Measurements from ENCODE around the gene SPTBN5.

The SPTBN5 gene

DNA sequence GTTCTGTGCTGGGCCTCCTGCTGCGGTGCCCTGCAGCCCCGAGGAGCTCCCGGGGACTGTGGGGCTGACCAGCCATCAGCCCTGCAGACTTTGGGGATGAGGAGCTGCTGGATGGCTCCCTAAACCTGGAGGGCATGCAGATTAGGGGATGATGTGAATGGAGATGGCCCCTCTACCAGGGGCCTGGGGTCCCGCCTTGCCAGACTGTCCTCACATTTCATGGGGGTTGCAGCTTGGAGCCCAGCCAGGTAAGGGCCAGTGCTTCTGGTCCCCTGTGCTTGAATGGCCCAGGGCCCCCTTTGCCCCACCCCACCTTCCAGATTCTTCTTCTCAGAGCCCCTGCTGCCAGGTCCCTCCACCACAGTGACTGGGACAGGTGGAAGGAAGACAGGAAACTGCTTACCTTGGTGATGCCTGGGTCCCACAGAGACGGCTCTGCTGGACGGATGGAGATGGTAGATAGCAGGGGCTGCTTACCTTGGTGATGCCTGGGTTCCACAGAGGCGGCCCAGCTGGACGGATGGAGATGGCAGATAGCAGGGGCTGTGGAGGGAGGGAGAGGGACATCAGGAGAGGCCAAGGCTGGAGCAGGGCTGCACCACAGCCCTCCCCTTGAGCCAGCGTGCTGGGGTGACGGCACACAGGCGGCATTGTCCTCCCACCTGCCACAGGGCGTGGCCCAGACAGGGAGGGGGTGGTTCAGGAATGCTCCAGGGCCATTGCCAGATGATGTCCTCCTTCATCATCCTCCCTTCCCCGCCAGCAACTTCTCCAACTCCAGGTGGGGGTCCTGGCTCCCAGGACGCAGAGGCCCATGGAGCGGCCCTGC is at the start of gene SPTBN5:
TSS of gene SPTBN5 (minus strand) at position 632 of the 829 bp plus-strand sequence. CDS start at position 76, 556 bp downstream.
- no peak for DNase-seq

DNA sequence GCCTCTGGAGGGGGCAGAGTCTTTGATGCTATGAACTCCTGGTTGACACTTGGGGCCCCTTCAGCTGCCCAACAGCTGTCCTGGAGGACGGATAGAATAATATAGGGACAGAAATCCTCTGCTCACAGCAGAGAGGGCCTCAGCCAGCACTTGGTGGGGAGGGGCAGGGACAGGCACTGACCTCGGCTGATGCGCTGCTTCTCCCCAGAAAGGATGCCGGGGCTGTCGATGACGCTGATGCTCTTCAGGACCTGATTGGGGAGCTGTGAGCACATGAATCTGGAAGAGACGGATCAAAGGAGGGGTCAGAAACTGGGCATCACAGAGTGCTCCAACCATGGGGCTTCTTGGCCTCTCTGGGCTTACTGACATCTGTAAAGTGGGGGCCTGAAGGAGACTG is 49.0 kb upstream of the SPTBN5 start:
- DNase-seq = no peak

DNA sequence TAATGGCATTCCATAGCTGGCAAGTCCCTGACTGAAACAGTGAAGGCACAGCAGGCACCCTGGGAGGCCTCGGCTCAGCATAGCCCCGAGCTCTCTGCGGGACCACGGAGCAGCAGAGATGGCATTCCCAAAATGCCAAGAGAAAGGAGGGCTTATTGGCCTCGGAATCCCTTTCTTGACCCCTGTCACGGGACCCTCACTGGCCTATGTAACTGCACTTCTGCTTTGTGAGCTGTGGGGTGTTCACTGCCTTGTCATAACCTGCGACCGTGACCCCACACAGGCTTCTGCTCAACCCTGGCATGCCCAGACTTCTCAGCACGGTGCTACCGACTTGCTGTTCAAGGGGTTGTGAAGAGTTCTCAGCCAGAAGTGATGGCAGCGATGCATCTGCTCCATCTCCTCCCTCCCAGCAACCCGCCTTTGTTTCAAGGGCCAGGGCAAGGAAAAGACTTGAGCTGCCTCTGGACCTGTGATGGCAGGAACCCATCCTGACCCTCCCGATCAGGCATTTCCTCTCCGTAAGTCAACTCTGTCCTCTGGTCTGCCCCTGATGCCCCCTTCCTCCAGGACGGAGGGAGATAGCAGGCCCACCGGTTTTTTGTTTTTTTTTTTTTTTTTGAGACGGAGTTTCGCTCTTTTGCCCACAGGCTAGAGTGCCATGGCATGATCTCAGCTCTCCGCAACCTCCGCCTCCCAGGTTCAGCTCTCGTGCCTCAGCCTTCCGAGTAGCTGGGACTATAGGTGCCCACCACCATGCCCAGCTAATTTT is 48.0 kb upstream of the SPTBN5 start:
- no peak for DNase-seq

DNA sequence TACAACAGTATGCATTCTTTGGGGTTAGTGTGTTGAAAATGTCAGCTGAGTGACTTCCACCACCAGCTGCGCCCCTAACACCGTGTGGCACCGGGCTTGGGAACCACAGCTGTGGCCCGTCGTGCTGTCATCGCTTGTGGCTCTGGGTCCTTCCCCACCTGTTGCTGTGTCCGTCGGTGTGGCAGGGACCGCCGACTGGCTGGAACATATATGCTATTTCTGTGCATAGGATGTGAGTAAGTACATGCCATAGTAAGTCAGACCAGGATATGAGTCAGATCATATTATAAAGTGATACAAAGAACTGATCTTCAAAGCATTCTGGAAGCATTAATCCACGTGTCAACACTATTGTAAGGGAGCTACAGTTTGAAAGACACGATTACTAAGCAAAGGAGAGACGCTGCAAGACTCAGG is 46.6 kb upstream of the SPTBN5 start:
- DNase-seq = no peak

DNA sequence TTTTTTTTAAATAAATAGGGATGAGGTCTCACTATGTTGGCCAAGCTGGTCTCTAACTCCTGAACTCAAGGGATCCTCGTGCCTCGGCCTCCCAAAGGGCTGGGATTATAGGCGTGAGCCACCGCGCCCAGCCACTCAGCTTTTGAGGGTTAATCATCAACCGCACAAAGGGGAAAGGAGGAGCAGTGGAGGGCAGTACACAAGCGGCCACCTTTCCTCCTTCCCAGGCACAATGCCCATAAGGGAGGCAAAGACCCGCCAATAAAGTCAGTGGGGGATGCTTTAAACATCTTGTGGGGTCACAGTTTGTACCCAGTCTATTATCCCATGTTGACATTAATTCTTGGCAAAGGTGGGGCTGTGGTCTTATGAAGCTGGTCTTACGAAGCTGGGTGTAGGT is 46.1 kb upstream of the SPTBN5 start:
- no peak for DNase-seq

DNA sequence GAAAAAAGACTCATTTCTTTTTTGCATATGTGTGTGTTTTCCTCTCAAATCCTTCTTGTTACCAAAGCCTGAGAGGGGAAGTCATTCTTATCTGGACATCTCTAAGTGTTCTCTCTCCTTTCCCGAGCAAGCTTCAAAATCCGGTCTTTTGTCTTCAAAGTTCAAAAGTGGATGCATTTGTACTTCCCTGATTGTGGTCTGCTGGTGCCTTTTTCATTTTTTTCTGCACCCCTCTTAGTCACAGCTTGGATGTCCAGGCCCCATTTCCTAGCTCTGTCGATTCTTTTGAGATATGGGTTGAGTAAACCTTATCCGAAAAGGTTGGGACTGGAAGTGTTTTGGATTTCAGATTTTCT is 43.7 kb upstream of the SPTBN5 start:
- DNase-seq = no peak

DNA sequence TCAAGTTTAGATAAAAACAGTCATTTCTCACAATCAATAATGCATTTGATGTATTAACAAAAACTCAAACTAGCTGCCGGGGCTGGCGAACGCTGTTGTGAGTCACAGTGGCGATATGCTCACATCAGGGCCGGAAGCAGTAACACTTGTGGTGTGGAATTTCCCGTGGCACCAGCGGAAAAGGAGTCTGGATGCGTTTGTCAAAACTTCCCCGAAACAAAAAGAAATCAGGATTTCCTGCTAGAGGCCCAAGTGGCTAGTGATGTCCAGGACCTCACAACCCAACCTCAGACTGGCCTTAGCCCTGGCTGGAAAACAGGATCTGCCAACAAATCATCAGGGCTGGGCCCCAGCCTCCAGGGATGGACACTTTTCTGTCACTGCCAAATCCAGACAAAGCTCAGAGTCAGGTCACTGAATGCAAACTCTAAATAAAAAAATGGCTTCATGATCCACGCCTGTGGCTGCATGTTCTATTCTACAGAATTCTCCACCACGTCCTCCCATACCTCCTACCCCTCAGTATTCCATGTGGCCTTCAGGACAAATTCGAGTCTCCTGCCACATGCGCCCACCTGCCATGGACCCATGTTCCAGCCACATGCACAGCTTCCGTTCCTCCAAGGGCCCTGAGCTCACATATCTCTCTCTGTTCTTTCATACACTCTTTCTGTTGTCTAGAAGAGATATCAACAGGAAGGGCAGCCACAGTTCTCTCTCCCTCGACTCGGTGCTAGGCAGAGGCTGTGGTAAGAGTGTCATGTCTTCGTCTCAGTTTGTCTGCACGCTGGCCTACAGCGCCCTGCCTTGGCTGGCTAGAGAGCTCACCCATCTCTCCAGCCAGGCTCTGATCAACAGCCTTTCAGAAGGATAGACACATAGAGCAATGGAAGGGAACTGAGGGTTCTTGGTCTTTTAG is 43.1 kb upstream of the SPTBN5 start:
- no peak for DNase-seq

DNA sequence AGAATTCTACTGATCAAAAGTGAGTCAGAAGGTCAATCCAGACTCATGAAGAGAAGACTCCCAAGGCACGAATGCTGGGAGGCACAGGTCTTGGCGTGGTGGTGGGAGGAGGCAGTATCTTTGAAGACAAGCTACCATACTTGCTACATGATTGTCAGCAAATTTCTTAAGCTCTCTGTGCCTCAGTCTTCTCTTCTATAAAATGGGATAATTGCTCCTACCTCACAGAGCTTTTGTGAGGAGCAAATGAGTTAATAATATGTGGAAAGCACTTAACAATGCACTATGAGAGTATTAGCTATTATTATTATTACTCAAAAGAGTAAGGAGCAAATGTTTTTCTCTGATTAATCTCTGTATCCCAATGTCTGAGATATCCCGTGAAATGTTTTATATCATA is 42.3 kb upstream of the SPTBN5 start:
- no peak for DNase-seq

DNA sequence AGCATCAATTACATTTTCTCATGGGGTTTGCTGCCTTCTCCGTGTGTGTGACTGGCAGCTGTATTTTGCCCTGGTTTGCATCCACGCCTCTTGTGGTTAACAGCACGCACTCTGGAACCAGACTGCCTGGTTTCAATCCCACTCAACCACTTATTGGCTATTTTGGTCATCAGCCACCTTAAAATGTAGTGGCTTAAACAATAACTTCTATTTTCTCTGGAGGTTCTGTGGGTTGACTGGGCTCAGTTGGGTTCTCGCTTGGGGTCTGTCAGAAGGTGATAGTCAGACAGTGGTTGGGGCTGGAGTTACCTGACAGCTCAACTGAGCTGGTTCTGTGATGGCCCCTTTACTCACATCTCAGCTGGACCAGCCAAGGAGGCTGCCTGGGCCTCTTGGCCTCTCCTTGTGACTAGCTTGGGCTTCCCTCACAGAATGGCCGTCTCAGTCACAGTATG is 41.7 kb upstream of the SPTBN5 start:
- no peak for DNase-seq

DNA sequence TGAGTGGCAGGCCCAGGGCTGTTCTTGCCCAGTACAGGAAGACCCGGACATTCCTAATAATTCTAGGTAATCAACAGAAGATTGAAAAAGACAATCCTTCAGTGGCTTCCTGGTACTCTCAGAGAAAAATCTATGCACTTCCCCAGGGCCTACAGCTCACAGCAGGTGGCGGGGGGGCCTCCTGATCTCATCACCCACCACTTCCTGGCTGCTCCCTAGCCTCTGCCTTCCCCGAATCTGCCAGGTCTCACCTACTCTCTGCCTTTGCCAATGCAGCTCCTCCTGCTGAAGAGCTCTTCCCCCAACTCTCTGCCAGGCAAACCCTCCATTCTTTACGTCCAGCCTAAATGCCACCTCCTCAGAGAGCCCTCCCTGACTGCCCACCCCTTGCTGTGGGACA is 41.0 kb upstream of the SPTBN5 start:
- no peak for DNase-seq

DNA sequence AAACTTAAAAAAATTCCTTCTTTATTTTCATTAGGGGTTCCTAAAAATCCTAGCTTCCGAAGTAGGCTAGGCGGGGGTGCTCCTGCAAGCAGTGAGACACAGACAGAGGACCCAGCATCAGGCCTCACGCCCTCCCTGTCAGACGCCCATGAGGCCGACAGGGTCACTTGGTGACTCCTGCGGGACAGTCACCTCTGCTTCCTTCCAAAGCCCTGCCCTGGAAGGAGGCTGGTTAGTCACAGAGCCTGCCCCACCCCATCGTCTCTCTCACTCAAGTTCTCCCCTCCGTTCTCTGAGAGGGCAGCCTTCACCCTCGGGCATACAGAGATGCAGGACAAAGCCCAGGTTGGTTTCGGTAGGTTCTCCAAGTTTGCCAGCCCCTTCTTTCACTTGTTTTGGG is 39.9 kb upstream of the SPTBN5 start:
- no peak for DNase-seq

DNA sequence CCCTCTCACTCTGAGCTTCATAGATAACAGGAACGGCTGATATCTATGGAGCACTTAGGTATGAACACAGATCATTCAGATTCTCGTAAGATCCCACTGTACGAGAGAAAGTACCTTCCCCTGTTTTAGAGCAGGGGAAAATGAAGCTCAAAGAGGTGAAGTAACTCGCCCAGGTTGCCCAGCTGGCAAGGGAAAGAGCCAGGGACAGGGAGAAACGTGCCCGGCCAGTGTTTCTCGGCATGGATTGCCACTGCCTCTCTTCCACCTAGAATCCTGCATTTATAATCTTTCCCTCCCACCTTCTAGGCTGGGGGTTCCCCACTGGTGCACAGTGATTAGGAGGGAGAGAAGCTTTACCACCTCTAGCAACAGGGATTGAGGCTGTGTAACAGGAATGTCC is 39.5 kb upstream of the SPTBN5 start:
- no peak for DNase-seq

DNA sequence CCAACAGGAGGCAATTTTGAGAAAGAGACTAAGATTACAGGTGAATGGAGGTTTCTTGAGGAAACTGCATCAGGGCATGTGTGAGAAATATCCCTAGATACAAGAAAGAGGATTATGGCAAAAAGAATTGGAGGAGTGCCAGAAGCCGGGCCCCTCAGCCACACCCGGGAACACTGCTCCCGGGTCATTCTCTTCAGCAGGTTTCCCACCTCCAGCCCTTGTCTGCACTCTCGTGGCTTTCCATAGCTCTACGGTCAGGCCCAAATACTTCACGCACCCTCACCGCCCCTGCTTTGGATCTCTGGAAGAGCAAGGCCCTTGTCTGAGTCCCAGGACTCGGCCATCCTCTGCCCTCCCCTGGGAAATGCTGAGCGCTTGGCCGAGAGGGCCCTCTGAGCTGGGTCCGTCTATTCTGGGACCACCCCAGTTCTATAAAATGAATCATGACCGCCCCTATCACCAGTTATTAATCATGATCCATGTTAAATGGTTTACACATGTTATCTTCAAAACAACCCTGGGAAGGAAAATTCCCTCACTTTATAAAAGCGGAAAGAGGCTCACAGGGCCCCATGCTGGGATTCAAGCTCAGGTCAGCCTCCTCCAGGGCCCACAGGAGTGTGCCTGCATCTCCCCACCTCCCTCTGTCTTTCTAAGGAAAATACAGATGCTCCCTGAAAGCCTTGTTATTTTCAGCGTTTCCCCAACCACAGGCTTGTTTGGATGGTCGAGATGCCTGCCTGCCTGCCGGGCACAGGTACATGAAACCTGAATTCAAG is 38.8 kb upstream of the SPTBN5 start:
- no peak for DNase-seq

DNA sequence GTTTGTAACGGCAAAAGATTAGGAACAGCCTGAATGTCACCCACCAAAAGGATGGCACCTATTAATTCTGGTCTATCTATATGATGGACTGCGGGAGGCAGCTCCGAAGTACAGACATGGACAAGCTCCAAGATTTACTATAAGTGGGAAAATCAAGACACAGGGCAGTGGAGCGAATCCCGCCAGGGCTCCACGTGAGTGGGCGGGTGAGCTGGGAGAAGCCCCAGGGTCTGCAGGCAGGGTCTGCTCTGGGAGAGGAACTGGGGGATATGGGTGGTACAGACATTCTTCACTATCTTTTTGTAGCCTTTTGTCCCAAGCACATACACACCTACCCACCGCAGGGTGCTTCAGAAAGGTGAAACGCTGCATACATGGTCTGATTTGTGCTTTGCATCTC is 38.2 kb upstream of the SPTBN5 start:
- DNase-seq = no peak

DNA sequence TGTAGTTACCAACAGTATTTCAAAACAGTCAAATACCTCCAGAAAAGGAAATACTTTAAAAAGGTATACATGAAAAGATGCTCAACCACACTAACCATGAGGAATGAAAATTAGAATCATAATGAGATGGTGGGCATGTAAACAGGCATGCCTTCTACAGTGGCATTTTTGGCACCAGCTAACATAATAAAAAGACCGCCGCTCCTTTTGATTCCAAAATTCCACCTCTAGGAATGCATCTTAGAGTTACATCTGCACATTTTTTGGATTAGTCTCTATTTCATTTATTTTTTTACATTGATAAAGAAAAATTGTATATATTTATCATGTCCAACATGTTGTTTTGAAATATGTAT is 37.0 kb upstream of the SPTBN5 start:
- no peak for DNase-seq

DNA sequence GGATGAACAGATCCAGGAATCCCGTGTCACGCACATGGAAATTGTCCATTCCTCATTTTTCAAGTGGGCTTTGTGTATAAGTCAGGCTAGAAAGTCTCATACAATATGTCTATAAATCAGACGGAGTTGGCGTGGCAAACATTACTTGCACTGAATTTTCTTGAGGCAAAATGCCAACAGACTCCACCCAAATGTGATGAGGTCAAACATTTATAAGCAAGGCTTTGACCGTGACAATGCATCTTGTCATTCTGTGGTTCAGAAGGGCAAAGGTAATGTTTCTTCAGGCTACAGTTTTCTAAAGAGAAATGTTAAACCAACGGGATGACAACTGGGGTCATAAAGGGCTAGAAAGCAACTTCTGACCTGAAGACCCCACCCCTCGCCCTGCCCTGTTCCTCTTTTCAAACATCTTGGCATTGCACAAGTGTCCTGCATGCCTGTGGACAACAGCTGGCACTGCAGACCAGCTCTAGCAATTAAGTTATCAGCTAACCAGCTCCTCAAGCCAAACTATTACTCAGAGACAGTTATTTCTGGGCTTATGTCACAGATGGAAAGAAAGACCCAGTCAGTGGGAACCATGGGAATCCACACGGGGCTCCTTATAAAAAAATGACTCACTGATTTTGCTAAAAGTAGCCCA is 36.5 kb upstream of the SPTBN5 start:
- DNase-seq = no peak

DNA sequence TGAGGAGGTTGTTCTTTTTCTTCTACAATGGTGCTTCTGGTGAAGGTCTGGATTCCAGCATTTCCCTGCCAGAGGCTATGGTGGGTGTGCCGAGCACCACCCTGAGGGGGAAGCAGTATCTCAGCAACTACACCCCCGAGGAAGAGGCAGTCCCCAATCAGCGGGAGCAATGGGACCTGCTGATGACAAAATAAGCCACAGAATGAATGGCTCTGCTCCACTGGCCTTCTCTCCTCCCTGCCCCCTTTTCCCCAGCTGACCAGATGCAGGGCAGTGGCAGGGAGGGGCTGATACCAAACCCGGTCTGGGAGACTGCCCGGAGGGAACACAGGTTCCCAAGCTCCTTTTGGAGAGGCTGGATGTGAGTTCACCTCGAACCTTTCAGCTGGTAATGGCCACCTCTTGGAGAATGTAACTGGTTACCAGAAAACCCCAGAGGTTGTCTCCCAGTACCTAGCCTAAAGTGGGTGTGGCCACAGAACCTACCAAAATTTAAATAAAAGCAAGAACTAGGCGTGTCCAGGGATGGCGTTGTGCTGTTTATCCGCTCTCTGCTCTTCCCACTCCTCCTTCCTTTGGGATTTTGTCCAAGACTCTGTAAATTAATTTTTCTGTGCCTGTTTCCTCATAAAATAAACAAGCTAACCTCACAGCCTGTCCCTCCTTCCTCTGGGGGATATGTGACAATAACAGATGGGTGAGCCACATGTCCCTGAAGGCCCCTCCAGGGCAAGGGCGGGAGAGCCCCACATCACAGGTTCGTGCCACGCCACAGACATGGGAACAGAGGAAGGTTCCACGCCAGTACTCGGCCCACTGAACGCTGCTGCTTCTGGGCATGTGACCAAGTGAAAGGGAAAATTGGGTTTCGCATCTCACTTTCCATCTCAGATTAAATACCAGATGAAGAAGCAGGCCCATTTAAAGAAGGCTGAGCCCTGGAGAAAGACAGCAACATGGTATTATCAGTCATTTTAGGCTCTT is 35.1 kb upstream of the SPTBN5 start:
- DNase-seq = peak; percentile 67

DNA sequence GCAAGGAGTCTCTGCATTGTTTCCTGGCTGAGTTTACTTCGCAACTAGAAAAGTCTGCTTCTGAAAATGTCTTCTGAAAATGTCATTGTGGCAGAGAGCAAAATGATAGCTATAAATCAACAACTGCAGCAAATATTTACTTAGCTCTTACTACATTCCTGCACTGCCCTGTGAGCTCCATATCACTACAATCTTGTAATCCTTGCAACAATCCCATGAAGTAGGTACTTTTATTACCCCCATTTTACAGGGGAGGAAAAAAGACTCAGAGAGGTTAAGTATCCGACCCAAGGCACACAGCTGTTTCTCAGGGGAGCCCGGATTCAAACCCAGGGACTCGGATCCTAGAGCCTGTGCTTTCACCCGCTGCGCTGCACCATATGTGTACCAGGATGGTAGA is 34.2 kb upstream of the SPTBN5 start:
- DNase-seq = no peak

DNA sequence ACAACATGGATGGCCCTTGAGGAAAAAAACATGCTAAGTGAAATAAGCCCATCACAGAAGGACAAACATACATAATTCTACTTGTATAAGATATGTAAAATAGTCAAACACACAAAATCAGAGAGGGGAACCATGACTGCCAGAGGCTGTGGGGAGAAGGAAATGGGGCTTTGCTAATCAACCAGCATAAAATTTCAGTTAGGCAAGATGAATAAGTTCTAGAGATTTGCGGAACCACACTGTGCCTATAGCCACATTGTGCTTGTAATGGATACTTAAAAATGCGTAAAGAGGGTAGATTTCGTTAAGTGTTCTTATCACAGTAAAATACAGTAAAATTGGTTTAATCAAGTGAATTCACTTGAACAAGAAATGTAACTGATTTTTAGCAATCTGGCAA is 33.7 kb upstream of the SPTBN5 start:
- no peak for DNase-seq

DNA sequence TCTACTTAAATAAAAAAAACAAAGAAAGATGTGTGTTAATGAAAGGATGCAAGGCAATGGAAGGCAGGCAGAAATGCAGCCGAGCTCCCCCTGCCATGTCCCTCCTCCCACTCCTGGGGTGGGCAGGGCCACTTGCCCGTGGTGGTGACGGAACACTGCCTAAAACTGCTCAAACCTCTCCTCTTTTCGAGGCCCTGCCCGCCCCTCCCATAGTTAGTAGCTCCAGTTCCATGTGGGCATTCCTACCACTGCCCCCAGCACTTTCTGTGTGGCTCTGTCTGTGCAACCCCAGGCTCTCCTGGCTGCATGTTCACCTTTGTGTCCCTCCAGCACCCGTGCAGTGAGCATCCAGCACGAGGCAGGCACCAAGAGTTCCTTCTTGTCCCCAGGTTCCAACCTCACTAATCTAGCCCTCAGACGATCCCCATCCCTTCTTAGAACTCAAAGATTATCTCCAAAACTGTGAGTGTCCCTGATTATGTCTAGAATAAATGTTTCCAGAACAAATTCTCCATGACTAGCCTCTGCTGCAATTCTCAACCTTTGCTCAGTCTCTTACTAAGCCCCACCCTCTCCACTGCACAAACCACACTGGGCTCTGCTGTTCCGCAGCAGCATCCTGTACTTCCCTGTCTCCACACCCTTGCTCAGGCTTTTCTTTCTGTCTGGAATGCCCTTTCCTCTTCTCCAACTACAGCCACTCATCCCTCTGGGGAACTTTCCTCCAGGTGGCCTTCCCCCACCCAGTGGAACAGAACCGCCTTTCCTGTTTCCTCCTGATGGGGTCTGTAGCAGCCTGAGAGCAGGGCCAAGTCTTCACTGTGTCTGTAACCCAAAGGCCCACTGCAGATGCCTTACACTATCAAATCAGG is 32.6 kb upstream of the SPTBN5 start:
- no peak for DNase-seq
